IPS DF 6.9 (cell line): ENCODE measurements around the gene TMIE.

Source experiments
- DNase-seq: peaks from one replicate; pipeline ENCODE4 v3.0.0-alpha.2; 2013; ENCODE audit warnings: low read depth, low spot score
- H3K27ac ChIP-seq: one replicate; pipeline ENCODE4 v1.5.1; 2013; ENCODE audit warnings: low read length, control low read depth
- H3K27me3 ChIP-seq: 2 replicates; pipeline ENCODE4 v1.6.1; 2013; ENCODE audit warnings: mild to moderate bottlenecking, low read length; ENCODE audit not compliant: control insufficient read depth, insufficient read depth
- H3K36me3 ChIP-seq: 2 replicates; pipeline ENCODE4 v1.6.1; 2013; ENCODE audit warnings: low read length; ENCODE audit not compliant: control insufficient read depth, insufficient read depth
- H3K4me1 ChIP-seq: 2 replicates; pipeline ENCODE4 v1.6.1; 2013; ENCODE audit warnings: low read length; ENCODE audit not compliant: control insufficient read depth, insufficient read depth
- H3K4me3 ChIP-seq: 2 replicates; pipeline ENCODE4 v1.5.1; 2013; ENCODE audit warnings: mild to moderate bottlenecking, low read length
- H3K9me3 ChIP-seq: 2 replicates; pipeline ENCODE4 v1.6.1; 2013; ENCODE audit warnings: low read length, inconsistent platforms; ENCODE audit not compliant: control insufficient read depth, insufficient read depth
- WGBS: extraction: QIAGEN DNeasy Blood & Tissue Kit; methylation state at CpG from one replicate; pipeline ENCODE4 v1.1.7; 2013; ENCODE audit warnings: mixed read lengths, missing lambda C conversion rate; ENCODE audit not compliant: insufficient read length, insufficient coverage; 5-methylcytosine and 5-hydroxymethylcytosine counted together

TMIE gene

GRCh38 chr3:46663591-46664135, 37.5 kb upstream of the TMIE start:
- Histone ChIP-seq H3K36me3 (no peaks in the 10 kb centered on the region), H3K9me3 (no peaks in the 10 kb centered on the region), H3K4me1 (peaks cover 16% of the 10 kb centered on the region), H3K27ac (no peak overlapping the region), H3K4me3 (no peak overlapping the region), H3K27me3 (no peaks in the 10 kb centered on the region)
- no CpG with 5 or more reads among the region's 8 CpGs for WGBS
- DNase-seq: no peak

GRCh38 chr3:46664188-46664970, 36.8 kb upstream of the TMIE start:
- H3K4me3 ChIP-seq: no peak overlapping the region
- H3K9me3 ChIP-seq: no peaks in the 10 kb centered on the region
- WGBS: no CpG with 5 or more reads among the region's 6 CpGs
- no peak for DNase-seq
- peaks cover 15% of the 10 kb centered on the region for H3K4me1 ChIP-seq
- H3K36me3 ChIP-seq: no peaks in the 10 kb centered on the region
- no peak overlapping the region for H3K27ac ChIP-seq
- H3K27me3 ChIP-seq: no peaks in the 10 kb centered on the region

DNA sequence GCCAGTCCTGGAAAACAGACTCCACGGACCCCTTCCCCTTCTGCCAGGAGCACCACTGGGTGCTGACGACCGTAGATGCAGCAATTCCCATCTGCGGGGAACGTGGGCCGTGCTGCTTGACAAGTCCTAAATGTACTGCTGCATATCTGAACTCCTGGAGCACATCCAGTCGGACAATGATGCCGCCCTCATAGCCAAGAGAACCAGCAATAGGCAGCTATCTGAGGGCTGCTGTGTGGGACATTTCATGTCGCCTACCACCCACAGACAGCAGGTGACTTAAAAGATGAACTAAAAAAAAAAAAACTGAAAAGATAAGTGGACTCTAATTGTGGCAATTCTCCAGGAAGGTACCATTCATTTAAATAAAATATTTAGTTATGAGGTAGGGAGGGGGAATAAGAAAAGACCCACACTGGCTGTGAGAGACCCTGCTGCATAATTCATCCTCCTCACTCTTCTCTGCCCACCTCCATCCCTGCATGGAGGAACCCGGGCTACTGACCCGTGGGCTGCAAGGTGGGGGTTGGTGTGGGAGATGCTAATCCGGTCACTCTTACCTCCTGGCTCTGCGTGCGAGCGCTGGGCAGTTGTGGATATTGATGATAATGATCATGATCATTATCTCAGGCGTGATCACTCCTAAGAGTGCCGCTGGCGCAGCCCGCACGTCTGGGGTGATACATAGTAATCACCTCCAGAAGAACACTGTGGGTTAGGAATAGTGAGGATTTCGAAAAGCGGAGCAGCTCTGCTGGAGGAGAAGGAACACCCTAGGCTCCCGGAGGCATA, 36.0 kb upstream of the TMIE start:
- H3K27ac ChIP-seq: no peak overlapping the region
- no peaks in the 10 kb centered on the region for H3K36me3 ChIP-seq
- H3K9me3 ChIP-seq: no peaks in the 10 kb centered on the region
- no peak overlapping the region for H3K4me3 ChIP-seq
- no peaks in the 10 kb centered on the region for H3K27me3 ChIP-seq
- DNase-seq: no peak
- WGBS: no CpG with 5 or more reads among the region's 23 CpGs
- H3K4me1 ChIP-seq: peaks cover 15% of the 10 kb centered on the region

DNA sequence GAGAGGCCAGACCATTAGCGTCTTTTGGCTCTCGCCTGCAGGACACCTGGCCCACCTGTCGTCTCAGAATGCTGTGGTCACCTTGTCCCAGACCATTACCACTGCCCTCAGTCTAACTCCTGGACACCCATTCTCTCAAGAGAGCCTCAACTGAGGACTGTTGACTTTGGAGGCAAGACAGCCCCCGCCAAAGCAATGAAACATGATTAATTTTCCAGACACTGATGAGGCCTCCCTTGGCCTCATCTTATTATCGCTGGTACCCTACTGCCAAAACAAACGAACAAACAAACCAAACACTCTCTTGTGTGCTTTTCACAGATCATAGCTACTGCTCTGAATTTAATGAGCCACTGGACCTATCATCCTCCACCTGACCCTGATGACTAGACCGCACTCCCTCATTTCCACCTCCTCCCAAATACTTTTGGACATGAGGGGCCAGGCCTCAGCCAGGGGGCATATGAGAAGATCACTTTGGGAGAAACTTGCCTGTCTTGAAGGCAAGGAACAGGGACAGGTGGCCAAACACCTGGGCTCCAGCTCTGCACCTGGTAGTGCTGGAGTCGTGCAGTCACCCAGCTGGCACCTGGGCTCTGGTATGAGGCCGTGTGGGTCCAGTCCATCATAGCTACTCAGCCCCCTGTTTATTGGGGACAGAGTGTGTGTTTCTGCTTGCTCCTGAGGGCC, 35.3 kb upstream of the TMIE start:
- Histone ChIP-seq H3K4me3 (no peak overlapping the region), H3K27me3 (no peaks in the 10 kb centered on the region), H3K36me3 (no peaks in the 10 kb centered on the region), H3K9me3 (no peaks in the 10 kb centered on the region), H3K27ac (no peak overlapping the region), H3K4me1 (peaks cover 10% of the 10 kb centered on the region)
- WGBS: no CpG with 5 or more reads among the region's 9 CpGs
- DNase-seq: no peak

GRCh38 chr3:46666453-46666845, 34.7 kb upstream of the TMIE start:
- H3K4me1 ChIP-seq: peaks cover 6% of the 10 kb centered on the region
- no peak overlapping the region for H3K4me3 ChIP-seq
- H3K27me3 ChIP-seq: no peaks in the 10 kb centered on the region
- DNase-seq: no peak
- H3K27ac ChIP-seq: no peak overlapping the region
- H3K36me3 ChIP-seq: no peaks in the 10 kb centered on the region
- H3K9me3 ChIP-seq: no peaks in the 10 kb centered on the region
- WGBS: no CpG with 5 or more reads among the region's 7 CpGs

GRCh38 chr3:46667061-46667621, 34.1 kb upstream of the TMIE start:
- no CpG with 5 or more reads among the region's 8 CpGs for WGBS
- Histone ChIP-seq H3K9me3 (no peaks in the 10 kb centered on the region), H3K27me3 (no peaks in the 10 kb centered on the region), H3K4me3 (no peak overlapping the region), H3K36me3 (no peaks in the 10 kb centered on the region), H3K27ac (no peak overlapping the region), H3K4me1 (peaks cover 3% of the 10 kb centered on the region)
- DNase-seq: no peak

GRCh38 chr3:46667657-46668056, 33.5 kb upstream of the TMIE start:
- H3K36me3 ChIP-seq: no peaks in the 10 kb centered on the region
- no peaks in the 10 kb centered on the region for H3K27me3 ChIP-seq
- H3K27ac ChIP-seq: no peak overlapping the region
- no peaks in the 10 kb centered on the region for H3K4me1 ChIP-seq
- no CpG with 5 or more reads among the region's 9 CpGs for WGBS
- no peak for DNase-seq
- no peaks in the 10 kb centered on the region for H3K9me3 ChIP-seq
- H3K4me3 ChIP-seq: no peak overlapping the region

- Histone ChIP-seq H3K4me1 (no peaks in the 10 kb centered on the region), H3K9me3 (no peaks in the 10 kb centered on the region), H3K27me3 (no peaks in the 10 kb centered on the region), H3K36me3 (no peaks in the 10 kb centered on the region), H3K27ac (no peak overlapping the region), H3K4me3 (no peak overlapping the region)
- WGBS: no CpG with 5 or more reads among the region's 8 CpGs
- DNase-seq: no peak
These were observed 33.1 kb upstream of the TMIE start for GRCh38 chr3:46668116-46668515.

DNA sequence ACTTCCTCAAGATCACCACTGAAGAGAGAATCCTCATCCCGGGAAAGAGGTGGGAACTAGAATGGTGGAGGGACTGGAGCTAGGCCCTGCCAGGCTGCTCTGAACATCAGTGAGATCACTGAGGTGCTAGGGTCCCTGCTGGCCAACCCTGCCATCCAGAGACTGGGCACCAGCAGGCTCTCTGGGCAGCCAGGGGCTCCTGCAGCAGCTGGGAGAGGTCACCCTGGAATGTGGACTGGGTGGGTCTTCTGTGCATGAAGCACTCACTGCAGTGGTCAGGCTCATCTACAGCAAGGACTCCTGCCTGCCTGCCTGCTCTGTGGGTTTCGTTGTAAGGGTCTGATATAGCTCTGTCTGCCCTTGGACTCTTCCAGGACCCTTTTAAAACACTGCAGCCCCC, 32.6 kb upstream of the TMIE start:
- WGBS: no CpG with 5 or more reads among the region's 2 CpGs
- Histone ChIP-seq H3K4me3 (no peak overlapping the region), H3K27ac (no peak overlapping the region), H3K27me3 (no peaks in the 10 kb centered on the region), H3K36me3 (no peaks in the 10 kb centered on the region), H3K4me1 (no peaks in the 10 kb centered on the region), H3K9me3 (no peaks in the 10 kb centered on the region)
- no peak for DNase-seq
